Measurements from ENCODE around the gene CASP8. TPM values are rescaled to one million over a fixed set of nuclear protein-coding genes. Genes with fewer than 3 reads are reported as not detected.

Gene CASP8
- total RNA-seq, 1 experiment from 2014 or later = 34.8 TPM

DNA sequence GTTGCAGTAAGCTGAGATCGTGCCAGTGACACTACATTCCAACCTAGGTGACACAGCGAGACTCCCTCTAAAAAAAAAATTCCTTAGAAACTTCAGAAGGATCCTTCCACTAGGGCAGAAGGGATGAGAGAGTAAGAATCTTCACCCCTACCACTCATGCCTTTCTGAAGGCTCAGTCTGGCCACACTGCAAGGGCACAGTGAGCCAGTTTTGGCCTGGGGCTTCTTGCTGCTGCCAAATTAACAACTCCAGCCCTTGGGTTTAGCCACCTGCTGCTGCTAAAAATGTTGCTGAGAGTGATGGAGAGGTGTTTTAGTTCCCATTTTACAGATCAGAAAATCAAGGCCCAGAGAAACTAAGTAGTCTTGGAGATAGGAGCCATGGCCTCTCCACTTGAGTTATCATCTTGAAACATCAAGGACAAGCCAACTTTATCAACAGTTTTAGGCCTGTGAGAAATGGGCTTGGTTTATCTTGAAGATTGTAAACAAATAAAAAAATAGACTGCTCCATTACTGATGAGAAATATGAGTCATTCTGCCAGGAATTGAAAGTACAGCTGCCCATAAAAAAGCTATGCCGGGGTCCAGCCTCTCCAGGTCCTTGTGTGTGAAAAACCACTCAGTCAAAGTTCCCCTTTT, 31.9 kb upstream of the CASP8 start:
- in situ Hi-C loops (cut with HindIII; ENCODE audit: low pct_unique_long_range_greater_than_20kb, low sequenced_read_pairs) = no loop called here
- H3K27me3 ChIP-seq (ENCODE audit: control insufficient read depth, insufficient read depth, low read length) = no peaks in the 10 kb centered on the region
- H3K27ac ChIP-seq (ENCODE audit: low read length) = no peak overlapping the region
- H3K36me3 ChIP-seq (ENCODE audit: control insufficient read depth, insufficient read depth, low read length) = no peaks in the 10 kb centered on the region
- CTCF ChIA-PET = no interaction called here
- no peak overlapping the region for H3K4me3 ChIP-seq (ENCODE audit: low read depth in 2 of 2, low read length in 2 of 2)
- no TSS peak for BruUV-seq (replicated peaks)
- TF ChIP-seq, protein P1, sequence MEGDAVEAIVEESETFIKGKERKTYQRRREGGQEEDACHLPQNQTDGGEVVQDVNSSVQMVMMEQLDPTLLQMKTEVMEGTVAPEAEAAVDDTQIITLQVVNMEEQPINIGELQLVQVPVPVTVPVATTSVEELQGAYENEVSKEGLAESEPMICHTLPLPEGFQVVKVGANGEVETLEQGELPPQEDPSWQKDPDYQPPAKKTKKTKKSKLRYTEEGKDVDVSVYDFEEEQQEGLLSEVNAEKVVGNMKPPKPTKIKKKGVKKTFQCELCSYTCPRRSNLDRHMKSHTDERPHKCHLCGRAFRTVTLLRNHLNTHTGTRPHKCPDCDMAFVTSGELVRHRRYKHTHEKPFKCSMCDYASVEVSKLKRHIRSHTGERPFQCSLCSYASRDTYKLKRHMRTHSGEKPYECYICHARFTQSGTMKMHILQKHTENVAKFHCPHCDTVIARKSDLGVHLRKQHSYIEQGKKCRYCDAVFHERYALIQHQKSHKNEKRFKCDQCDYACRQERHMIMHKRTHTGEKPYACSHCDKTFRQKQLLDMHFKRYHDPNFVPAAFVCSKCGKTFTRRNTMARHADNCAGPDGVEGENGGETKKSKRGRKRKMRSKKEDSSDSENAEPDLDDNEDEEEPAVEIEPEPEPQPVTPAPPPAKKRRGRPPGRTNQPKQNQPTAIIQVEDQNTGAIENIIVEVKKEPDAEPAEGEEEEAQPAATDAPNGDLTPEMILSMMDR (IDR thresholded peaks at IDR 0.05) = no peak
- no peak for TF ChIP-seq SIN3A (IDR thresholded peaks at IDR 0.05; ENCODE audit: borderline replicate concordance, insufficient read depth, low read depth, low read length)
- TF ChIP-seq TCF7L2 (IDR thresholded peaks at IDR 0.05; ENCODE audit: low read depth, low read length) = no peak
- no peak for TF ChIP-seq POLR2AphosphoS5 (IDR thresholded peaks at IDR 0.05; ENCODE audit: low read depth, low read length)
- TF ChIP-seq, protein P2, sequence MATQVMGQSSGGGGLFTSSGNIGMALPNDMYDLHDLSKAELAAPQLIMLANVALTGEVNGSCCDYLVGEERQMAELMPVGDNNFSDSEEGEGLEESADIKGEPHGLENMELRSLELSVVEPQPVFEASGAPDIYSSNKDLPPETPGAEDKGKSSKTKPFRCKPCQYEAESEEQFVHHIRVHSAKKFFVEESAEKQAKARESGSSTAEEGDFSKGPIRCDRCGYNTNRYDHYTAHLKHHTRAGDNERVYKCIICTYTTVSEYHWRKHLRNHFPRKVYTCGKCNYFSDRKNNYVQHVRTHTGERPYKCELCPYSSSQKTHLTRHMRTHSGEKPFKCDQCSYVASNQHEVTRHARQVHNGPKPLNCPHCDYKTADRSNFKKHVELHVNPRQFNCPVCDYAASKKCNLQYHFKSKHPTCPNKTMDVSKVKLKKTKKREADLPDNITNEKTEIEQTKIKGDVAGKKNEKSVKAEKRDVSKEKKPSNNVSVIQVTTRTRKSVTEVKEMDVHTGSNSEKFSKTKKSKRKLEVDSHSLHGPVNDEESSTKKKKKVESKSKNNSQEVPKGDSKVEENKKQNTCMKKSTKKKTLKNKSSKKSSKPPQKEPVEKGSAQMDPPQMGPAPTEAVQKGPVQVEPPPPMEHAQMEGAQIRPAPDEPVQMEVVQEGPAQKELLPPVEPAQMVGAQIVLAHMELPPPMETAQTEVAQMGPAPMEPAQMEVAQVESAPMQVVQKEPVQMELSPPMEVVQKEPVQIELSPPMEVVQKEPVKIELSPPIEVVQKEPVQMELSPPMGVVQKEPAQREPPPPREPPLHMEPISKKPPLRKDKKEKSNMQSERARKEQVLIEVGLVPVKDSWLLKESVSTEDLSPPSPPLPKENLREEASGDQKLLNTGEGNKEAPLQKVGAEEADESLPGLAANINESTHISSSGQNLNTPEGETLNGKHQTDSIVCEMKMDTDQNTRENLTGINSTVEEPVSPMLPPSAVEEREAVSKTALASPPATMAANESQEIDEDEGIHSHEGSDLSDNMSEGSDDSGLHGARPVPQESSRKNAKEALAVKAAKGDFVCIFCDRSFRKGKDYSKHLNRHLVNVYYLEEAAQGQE (IDR thresholded peaks at IDR 0.05; ENCODE audit: insufficient read depth in 1 of 2, low read depth in 2 of 2, low read length in 1 of 2) = no peak
- H3K4me1 ChIP-seq (ENCODE audit: control insufficient read depth, insufficient read depth, low read length) = peaks cover 17% of the 10 kb centered on the region
- DNase-seq (ENCODE audit: low read depth, low spot score) = no peak
- no peaks in the 10 kb centered on the region for H3K9me3 ChIP-seq (ENCODE audit: control insufficient read depth, insufficient read depth, low read depth, low read length)
- no peak for ATAC-seq
- POLR2A ChIA-PET = no interaction called here
- intact Hi-C loops (cut with micrococcal nuclease; ENCODE audit: unreplicated experiment) = no loop called here

GRCh38 chr2:201228912-201229290, 31.4 kb upstream of the CASP8 start:
- BruUV-seq (replicated peaks) = no TSS peak

More at GRCh38 chr2:201228912-201229290, 31.4 kb upstream of the CASP8 start:
- Histone ChIP-seq H3K27me3 (ENCODE audit: control insufficient read depth, insufficient read depth, low read length) (no peaks in the 10 kb centered on the region), H3K27ac (ENCODE audit: low read length) (no peak overlapping the region), H3K9me3 (ENCODE audit: control insufficient read depth, insufficient read depth, low read depth, low read length) (no peaks in the 10 kb centered on the region), H3K36me3 (ENCODE audit: control insufficient read depth, insufficient read depth, low read length) (no peaks in the 10 kb centered on the region; the same call in 1 of the 2 replicates), H3K4me1 (ENCODE audit: control insufficient read depth, insufficient read depth, low read length) (peaks cover 17% of the 10 kb centered on the region), H3K4me3 (ENCODE audit: low read depth in 2 of 2, low read length in 2 of 2) (no peak overlapping the region)
- ATAC-seq (no peak), DNase-seq (ENCODE audit: low read depth, low spot score) (no peak)
- POLR2A ChIA-PET = no interaction called here
- CTCF ChIA-PET = no interaction called here
- in situ Hi-C loops (cut with HindIII; ENCODE audit: low pct_unique_long_range_greater_than_20kb, low sequenced_read_pairs) (no loop called here), intact Hi-C loops (cut with micrococcal nuclease; ENCODE audit: unreplicated experiment) (no loop called here)
- TF ChIP-seq POLR2AphosphoS5 (IDR thresholded peaks at IDR 0.05; ENCODE audit: low read depth, low read length) (no peak), TCF7L2 (IDR thresholded peaks at IDR 0.05; ENCODE audit: low read depth, low read length) (no peak)
- TF ChIP-seq, protein P2 (IDR thresholded peaks at IDR 0.05; ENCODE audit: insufficient read depth in 1 of 2, low read depth in 2 of 2, low read length in 1 of 2) = no peak
- TF ChIP-seq, protein P1 (IDR thresholded peaks at IDR 0.05) = no peak

Measured in Panc1 (cell line).